ENCODE results near the gene AP1G1.

AP1G1 gene

DNA sequence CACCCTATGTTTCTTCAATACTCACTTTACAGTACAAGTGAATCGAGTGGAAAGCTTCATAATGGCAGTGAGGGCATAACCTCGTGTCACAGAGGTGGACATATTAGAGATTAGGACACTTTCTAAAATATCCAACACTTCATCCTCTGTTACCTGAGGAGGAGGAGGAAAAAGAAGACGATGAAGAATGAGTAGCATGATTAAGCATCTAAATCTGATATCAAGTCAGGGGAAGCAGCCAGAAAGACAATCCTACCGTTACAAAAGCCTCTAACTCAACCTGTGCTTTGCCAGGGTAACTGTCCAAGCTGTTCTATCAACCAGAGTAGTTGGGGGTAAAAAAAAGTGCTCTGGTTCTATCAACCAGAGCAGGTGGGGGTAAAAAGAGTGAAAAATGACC is 60.4 kb downstream of the AP1G1 start:
- no peak for DNase-seq

DNA sequence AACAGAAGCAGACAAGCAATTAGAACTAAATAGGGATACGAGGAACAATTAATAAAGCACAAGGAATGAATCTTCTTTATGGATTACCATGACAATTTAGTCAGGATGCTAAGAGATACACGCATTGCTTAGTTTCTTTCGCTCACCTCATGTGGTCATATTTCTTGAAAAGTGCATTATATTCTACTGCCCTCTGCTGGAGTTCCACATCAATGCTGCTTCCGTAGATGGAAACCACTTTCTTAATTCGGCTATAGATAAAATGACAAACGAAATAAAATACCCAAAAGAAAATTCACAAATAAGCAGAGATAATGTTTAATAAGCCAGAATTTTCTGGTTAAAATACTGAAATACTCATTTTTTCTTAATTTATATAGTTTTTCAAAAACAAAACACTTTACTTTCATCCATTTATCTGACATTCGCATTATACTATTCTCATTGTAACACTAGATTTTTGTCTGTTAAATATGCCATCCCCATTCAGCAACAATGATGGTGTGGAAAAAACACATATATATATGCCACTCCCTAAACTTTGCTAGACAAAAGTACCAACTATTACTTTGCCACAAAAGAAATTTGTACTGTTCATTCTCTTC is 62.1 kb downstream of the AP1G1 start:
- DNase-seq, result peak; percentile 7

DNA sequence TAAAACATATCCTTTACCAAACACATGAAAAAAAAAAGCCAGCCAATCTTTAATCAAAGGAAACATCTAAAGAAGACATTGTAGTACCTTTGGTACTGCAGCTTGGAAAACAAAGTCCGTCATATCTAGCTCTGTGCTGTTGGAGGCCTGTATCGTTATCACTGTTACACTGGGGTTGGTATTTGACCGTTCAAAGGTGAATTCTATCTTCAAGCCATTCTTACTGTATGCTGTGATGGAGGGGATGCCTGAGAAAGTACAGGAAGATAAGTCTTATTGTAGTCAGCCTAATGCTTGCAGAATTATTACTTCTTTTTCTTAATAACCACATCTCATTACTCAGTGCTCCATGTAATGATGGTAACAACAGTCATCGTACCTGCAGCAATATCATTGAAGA is 69.8 kb downstream of the AP1G1 start:
- DNase-seq, result no peak

DNA sequence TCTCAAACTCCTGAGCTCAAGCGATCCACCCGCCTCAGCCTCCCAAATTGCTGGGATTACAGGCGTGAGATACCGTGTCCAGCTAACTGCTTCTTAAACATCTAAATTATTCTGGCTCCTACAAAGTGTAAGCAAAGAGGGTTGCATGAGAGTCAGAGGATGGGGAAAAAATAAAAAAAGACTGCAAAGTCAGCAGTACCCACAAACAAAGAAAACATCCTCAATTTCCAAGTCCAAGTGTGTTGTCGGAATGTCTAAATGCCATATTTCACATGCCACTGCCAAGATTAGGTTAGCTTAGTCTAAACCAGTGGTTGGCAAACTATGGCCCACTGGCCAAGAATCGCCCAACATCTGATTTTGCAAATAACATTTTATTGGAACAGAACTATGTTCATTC is 71.1 kb downstream of the AP1G1 start:
- DNase-seq, result no peak

DNA sequence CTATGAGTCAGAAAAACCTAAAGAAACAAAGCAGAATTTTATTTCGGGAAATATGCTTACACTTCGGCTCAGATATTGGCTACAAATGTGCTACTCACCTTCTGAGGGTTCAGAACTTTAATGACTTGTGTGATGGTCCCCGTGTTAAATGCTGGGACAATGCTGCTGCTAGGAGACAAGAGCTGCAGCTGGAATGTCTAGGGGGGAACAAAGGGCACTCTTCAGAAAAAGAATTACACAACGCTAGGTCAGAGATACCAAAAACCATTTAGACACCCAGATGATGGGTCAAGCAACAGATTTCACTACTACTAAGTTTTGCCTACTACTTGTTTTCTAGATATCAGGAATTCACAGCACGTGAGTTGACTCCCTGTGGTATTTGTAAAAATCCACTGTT is 74.1 kb downstream of the AP1G1 start:
- DNase-seq, result no peak

DNA sequence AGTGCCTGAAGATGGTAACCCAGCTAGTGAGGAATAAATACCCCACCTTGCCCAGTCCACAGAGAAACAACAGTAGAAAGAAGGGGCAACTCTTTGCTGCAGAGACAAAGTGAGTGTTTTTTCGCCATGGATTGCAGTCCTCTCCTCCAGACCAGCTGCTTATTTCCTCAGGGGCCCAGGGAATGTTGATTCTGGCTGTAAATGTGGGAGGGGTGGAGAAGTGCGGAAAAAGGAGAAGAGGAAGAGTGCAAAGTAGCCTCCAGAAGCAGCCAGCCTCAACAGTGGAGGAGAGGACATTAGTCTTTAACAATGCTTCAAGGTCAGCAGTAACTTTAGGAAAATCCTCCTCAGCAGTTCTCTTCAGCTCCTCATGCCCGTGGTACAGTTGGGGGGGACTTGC is 76.0 kb downstream of the AP1G1 start:
- DNase-seq, result no peak

DNA sequence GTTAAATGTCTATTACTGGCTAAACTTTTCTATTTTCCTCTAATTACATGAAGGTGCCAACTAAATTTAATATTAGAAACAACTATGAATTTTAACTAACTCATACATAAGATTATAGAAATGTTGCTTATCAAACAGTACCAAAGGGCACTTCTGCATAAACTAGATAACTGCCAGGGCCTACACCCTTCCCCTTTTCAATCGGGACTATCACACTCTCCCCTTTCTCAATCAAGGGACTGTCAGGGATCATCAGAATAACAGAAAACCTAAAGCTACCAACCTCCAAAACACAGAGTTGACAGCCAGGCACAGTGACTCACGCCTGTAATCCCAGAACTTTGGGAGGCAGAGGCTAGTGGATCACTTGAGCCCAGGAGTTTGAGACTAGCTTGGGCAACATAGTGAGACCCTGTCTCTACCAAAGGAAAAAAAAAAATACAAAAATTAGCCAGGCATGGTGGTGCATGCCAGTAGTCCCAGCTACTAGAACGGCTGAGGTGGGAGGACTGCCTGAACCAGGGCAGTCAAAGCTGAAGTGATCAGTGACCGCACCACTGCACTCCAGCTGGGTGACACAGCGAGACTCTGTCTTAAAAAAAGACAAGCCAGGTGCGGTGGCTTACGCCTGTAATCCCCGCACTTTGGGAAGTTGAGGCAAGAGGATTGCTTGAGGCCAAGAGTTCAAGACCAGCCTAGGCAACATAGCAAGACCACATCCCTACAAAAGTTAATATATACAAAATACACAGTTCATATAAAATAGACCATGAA is 80.9 kb downstream of the AP1G1 start:
- no peak for DNase-seq

DNA sequence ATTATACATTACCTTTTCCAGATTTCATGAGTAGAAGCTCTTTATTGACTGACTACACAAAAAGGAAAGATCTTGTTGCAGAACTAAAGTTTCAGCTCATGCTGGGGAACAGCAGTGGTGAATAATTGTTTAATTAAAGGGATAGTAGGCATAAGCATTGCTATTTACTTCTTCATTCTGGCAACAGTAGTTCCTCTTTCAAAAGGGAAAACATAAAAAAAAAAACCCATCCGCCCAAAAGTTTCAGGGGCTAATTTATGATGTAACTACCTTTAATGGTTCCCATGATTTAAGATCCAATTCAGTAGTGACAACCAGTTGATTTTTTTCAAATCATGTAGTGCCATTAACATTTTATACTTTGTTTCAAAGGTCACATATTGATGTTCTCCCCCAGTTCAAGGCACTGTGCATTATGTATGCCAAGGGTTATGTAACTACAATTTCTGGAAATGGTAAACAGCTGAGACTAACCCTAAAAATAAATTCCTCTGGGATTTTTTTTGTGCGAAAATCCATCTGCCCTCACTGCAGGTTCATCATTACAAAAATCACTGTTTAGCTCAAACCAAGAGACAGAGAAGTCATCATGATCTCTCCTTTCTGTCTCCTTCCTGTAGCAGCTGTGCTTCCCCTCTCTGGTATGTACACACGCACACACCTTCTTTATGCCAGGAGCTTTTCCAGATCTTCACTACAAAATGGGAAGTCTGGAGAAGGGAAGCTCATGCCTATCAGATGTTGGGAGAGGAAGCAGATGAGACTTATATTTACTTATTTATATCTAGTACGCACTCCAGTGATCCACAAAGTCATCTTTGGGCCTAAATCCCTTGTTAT is 81.9 kb downstream of the AP1G1 start:
- no peak for DNase-seq

DNA sequence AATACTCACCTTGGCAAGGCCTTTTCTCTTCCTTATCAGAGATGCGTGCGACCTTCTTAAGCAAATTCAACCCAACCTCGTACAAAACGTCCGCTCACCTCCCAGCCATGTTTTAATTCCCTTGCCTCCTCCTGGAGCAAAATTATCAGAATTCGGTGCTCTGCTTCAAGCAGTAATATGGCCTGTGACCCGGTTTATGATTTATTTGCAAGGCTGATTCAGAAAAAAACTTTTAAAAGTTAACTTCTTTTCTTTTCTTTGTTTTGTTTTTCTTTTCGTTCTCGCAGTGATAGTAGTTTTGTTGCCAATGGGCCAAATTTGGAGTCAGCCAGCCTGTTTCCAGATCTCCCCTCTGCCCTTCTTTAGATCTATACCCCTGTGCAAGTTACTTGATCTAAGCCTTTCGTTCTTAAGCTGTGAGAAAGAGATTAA is 84.3 kb downstream of the AP1G1 start, which contains the start of gene PHLPP2:
PHLPP2 (minus strand) TSS at position 382 of the 432 bp plus-strand sequence. CDS start 9,906 bp downstream, outside the sequence.
- no peak for DNase-seq

DNA sequence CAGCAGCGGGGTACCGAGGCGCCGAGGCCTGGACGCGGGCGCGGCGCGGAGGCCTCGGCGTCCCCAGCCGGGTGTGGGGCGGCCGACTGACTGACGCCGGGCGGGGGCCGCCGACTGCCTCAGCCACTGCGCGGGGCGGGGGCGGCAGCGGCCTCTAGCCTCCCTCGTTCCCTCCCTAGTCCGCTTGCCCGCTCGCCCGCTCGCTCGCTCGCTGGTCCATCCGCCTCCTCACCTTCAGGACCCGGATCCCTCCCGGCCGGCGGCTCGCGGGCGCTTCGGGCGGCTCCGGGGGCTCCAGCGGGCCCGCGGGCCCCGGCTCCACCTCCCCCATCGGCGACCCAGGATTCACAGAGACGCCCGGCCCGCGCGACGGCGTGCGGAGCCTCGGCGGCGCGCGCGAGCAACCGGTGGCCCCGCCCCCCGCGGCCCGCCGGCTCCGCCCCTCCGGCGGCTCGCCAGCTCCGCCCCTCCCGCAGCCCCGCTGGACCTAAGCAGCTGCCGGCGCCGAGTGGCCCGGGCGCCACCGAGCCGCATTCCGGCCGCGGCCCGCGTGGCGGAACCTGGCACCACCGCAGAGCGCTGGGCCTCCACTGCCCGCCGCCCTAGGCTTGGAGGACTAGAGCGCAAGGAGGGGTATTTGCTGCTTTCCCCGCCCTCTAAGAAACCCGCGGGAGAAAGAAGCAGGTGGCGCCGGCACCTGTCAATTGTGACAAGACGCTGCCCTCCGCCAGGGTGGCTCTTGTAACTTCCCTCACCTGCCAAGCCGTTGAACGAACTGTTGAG is 84.9 kb downstream of the AP1G1 start:
- DNase-seq, result peak; percentile 69

DNA sequence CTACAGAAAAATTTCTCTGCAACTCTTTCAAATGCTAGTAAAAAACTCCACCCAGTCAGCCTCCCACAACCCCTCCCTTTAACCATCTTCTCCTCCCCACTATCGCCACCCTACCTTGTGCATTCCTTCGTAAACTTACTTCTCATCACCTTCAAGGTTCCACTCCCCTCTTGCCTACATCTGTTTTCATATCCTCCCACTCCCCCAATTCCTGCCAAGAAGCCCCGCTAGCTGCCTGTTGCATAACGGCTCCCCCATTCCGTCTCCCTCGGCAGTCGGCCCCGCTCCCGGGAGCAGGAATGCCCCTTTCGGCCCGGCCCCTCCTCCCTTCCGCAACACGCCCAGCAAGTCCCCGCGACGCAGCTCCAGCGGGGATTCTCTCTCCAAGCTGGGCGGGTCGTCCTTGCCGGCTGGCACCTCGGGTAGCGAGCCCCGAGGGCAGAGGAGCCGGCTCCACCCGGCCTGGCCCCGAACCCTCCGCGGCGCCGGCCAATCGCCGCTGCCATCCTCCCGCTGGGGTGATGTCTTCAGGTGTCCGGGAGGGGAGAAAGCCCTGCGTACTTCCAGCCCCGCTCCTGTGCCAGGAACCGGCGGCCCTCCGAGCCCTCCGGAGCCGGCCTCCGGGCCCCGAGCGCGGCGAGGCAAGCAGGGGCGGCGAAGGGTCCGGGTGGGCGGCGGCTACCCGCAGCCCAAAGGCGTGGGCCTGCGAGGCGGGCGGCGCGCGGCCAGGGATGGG is 85.7 kb downstream of the AP1G1 start:
- DNase-seq, result peak; percentile 49

DNA sequence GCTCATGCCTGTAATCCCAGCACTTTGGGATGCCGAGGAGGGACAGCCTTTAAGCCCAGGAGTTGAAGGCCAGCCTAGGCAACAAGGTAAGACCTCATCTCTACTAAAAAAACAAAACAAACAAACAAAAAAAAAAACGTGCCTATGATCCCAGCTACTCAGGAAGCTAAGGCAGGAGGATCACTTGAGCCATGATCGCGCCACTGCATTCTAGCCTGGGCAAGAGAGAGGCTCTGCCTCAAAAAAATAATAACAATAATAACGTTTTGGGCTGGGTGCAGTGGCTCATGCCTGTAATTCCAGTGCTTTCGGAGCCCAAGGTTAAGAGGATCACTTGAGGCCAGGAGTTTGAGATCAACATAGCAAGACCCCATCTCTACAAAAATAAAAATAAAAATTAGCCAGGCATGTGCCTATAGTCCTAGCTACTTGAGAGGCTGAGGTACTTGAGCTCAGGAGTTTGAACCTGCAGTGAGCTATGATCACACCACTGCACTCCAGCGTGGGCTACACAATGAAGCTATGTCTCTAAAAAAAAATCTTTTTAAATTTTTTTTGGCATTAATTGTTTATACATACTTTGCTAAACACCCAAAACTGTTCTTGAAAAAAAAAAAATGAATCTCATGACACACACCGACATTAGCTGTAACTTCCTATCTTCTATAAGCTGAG is 87.4 kb downstream of the AP1G1 start:
- no peak for DNase-seq

DNA sequence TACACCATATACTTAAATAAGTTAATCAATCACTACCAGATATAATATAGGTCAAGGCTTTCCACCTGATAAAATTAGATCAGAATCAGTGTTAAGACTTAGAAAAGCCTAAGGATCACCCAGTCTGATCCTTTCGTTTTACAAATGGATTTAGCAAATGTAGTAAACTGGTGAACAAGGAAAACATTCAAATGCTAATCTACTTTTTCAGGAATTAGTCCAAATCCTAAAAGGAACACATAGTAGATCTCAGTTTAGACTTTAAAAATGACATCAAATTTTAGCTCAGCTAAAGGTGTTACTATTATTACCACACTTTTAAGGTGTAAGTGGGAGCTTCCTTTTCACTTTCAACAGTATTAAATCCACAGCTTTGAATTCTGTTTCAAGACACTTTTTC is 96.1 kb downstream of the AP1G1 start:
- no peak for DNase-seq

DNA sequence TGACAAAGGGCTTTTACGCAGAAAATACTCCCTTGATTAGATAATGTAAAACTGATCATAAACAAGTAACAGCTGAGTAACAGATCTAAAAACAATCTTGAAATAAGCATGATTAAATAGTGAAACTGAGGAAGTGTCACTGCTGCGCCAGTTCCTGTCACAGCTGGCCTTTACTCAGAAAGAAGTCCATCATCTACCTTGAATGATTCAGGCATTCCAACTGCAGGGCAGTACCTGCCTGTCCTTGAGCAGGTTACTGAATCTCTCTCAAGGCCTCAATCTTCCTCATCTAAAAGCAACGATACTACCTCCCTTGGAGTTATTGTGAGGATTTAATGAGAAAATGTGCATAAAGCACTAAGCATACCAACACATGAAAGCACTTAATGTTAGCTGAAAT is 96.8 kb downstream of the AP1G1 start:
- DNase-seq, result no peak

DNA sequence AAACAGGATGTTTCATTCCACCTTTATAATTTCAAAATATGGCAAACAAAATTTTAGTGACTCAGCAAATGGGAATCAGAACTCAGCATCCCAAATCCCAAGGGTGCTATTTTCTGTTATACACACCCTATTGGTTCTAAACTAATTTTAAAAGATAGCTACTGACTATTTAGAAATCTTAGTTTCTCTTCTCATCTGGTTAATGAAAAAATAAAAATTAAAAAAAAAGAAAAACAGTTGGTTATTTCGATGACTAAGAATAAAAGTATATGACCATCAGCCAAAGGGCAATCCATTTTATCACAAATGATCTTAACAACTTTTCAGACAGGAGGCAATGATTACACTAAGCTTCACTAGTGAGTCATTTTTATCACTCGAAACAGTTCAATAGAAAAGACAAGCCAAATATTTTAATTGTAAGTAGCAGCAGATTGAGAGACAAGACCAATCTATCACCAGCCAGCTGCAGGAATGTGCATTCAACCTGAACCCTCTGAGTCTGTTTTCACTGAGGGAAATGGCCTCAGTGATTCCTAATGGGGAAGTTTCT is 99.3 kb downstream of the AP1G1 start:
- DNase-seq, result no peak

DNA sequence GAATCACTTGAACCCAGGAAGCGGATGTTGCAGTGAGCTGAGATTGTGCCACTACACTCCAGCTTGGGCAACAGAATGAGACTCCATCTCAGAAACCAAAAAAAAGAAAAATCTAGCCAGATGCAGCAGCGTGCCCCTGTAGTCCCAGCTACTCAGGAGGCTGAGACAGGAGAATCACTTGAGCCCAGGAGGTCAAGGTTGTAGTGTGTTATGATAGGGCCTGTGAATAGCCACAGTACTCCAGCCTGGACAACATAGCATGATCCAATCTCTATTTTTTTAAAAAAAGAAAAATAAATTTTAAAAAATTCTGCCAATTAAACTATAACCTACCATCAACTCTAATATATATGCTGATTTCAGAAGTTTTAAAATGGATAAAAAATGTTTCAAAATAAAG is 99.9 kb downstream of the AP1G1 start:
- no peak for DNase-seq

DNA sequence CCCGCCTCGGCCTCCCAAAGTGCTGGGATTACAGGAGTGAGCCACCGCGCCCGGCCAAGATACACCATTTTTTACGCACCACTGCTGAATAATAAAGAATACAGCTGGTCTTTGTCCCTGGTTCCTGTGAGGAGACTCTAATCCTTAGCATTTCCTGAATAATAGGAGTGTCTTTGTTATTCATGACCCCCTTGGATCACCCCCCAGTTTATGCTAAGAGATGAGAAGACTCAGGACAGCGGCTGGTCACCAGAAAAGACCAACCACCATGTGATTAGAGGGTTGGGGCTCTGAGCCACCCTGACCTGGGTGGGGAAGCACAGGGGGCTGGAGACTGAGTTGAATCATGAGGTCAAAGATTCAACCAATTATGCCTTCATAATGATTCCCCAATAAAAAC is 101.4 kb downstream of the AP1G1 start:
- no peak for DNase-seq

DNA sequence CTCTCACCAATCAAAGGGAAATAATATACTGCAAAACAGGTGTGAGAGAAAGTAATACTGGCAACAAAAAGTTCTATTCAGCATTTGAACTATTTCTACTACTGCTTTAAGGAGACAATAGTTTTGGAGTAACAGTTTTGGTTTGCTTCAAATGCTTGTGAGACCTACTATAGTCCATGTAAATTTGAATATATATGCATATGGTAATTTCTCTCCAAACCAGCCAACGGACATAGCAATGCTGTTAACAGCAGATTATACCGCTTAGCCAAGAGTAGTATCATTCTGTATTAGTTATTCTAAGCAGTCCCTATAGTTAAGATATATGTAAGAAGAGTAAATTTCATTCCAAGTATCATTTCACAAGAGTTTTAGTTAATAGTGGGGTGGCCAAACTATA is 102.6 kb downstream of the AP1G1 start:
- no peak for DNase-seq

DNA sequence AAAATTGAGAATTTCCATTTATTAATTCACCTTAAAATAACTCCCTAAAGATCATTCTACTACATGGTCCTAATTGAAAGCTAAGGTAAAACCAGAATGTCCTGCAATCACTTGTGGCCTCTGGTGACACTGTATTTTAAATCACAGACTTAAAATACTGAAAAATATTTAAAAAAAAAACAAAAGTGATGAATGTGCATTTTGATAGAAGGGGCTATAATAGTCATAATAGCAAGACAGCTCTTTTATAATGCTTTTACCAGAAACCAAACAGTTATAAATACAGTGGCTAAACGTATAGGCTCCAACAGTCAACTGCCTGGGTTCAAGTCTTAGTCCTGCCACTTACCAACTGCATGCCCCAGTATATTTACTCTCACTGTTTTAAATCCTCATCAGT is 105.3 kb downstream of the AP1G1 start:
- no peak for DNase-seq

DNA sequence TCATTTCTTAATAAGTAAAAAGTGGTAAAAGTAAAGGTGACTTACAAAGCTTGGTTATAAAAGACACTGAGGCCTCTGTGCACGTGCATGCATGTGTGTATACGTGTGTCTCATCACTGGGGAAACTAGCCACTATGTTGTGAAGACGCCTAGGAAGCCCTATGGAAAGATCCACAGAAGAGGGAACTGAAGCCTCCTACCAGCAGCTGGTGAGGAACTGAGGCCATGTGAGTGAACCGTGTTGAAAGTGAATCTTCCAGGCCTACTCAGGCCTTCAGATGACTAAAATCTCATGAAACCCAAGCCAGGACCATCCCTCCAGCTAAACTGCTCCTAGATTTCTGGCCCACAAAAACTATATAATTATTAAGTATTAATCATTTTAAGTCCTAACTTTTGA is 107.8 kb downstream of the AP1G1 start:
- no peak for DNase-seq

DNA sequence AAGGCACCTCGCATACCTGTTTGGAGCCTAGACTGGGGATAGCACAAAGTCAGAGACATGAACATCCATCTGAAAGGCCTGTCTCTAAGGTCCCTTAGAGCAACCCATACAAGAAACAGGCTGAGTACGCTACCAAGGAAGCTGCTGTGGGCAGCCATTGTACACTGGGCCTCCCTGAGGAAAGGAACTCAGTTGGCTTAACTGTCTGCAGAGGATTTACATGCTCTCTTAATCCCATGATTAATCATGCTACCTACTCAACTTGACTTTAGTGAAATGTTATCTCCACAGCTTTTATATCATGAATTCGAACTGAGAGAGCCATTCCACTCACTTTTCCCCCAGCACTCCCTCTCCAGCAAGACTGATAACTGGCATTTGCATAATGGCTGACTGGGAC is 110.1 kb downstream of the AP1G1 start:
- no peak for DNase-seq
